GM19397 (cell line): ENCODE data around the gene GPX5.
"Not testable (repeated sequence)": the region's sequence is repeated elsewhere in the genome, so short reads cannot be mapped to it uniquely, and the experiment has no call there.

Source experiments
- ATAC-seq: cut with Tn5 transposase; IDR thresholded peaks from one replicate; pipeline ENCODE4 v1.9.1; 2021; ENCODE audit warnings: mild to moderate bottlenecking, moderate library complexity; ENCODE audit not compliant: unreplicated experiment

Gene GPX5

DNA sequence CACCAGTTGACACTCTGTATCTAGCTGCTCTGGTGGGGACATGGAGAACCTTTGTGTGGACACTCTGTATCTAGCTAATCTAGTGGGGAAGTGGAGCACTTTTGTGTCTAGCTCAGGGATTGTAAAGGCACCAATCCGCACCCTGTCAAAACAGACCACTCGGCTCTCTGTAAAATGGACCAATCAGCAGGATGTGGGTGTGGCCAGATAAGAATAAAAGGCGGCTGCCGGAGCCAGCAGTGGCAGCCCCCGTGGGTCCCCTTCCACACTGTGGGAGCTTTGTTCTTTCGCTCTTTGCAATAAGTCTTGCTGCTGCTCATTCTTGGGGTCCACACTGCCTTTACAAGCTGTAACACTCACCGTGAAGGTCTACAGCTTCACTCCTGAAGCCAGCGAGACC lies 13.3 kb upstream of the GPX5 start:
- ATAC-seq = not testable (repeated sequence)

DNA sequence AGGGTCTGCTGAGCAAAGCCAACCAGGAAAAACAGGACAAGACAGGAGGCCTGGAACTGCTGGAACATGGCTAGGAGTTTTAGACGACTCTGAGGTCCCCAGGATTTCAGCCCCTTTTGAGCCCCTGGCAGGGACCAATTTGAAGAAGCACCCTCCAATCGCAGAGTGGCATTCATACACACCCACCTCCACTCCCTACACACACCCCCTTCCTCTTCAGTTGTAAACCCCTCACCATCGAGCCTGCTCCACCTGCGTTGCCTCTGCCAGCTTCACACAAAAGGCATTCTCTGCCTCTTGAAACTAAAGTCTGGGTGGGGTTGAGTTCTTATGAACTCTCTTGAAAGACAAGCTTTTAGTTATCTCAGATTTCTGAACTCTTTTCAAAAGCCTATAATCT lies 10.0 kb upstream of the GPX5 start, which contains the start of gene GPX6:
Gene GPX6 (minus strand): TSS at position 118 of the 400 bp plus-strand sequence. CDS start 50 bp downstream, at position 68.
- no peak for ATAC-seq

- ATAC-seq = no peak
These were observed 7.7 kb upstream of the GPX5 start for GRCh38 chr6:28517964-28518363.

DNA sequence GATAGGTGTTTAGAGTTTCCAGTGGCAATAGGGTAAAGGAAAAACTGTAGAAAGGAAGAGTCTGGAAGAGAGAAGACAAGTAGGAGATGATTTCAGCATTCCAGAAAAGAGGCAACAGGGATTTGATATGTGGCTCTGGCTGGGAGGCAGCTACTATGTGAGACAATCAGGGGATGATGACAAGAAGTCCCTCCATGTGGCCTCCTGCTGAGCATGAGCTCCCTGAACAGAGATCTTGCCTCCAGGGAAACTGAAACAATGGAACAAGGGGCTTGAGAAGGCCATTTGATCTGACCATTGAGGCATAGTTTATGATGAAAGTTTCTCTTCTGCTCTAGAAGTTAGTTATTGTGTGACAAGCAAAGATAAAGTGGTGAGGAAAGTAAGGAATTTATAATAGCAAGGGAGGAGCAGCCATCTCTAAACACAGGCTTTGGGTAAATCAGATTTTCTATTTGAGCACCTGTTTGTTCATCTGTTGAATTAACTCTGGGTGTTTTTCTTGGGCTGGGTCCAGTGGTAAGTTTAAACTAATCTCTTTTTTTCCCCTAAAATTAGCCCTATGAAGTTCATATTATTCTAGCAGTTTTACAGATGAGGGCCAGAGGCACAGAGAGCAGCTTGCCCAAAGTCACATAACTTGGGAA lies 3.0 kb upstream of the GPX5 start:
- ATAC-seq = no peak

DNA sequence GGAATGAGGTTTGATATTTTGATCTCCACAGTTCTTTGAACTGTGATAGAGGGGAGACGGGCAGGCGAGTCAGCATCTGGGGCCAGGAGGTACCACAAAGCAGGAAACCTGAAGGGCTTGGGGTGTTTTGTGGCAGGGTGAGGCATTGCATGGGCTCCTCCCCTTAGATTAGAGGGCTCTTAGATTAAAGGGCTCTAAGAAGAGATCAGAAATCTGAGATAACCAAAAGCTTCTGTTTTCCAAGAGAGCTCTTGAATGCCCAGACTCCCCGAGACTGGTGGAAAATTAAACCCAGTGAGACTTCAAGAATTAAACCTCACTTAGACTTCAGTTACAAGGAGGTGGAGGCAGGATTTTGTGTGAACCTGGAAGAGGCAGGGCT lies 2.4 kb upstream of the GPX5 start:
- no peak for ATAC-seq

DNA sequence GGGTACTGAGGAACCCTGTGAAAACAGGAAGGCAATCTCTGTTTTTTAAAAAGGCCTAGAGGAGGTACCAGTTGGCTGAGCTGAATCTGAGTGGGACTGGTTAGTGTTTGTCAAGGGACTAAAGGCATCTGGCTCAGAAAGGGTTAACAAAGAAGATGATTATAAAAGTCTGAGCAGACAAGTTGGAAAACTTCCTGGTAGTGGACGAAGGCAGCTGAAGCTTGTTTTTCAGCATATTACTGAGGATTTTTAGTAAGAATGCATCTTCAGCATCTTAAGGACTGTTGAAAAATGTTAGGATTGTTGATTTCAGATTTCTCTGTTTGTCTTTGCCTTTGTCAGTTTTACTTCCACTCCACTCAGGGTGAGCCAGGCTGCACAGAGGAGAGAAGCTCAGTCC lies 5.1 kb downstream of the GPX5 start:
- no peak for ATAC-seq

- ATAC-seq = no peak
These were observed 5.9 kb downstream of the GPX5 start for GRCh38 chr6:28531479-28532128.

DNA sequence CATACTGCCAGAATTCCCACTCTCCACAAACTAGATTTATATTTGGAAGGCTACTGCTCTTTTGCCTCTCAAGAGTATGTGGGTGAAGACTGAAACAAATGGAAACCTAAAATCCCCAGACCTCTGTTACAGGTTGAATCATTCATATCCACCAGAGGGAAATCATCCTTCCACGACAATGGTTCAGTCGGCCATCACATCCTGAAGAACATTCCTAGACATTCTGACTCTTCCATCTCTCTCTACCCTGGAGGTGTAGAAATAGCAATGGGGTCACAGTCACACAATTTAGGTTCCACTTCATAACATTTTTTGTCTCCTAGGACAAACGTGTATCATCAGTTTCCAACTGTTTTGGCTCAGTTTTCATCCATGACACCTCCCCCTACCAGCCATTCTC lies 8.6 kb downstream of the GPX5 start:
- no peak for ATAC-seq

DNA sequence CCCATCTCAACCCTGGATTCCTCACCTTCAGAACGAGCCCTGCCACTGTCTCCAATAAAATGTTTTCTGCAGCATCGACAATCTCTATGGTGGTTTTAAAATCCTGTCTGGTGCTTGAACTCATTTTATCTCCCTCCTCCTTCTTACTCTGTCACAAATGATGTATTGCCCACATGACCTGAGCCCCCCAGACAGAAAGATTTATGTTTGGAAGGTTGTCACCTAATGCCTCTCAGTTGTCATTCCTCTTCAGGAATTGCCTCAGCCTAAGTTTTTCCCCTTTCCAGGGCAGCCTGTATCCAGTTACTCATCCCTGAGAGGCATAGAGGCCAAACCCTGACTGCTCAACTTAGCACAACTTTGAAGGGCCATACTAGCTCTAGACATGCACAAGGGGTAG lies 9.2 kb downstream of the GPX5 start:
- ATAC-seq = no peak

GRCh38 chr6:28537065-28537464 lies 11.4 kb downstream of the GPX5 start:
- ATAC-seq = no peak

- no peak for ATAC-seq
These were observed 11.9 kb downstream of the GPX5 start for GRCh38 chr6:28537509-28538140.

GRCh38 chr6:28541996-28542395 lies 16.3 kb downstream of the GPX5 start:
- no peak for ATAC-seq

- no peak for ATAC-seq
These were observed 17.0 kb downstream of the GPX5 start for GRCh38 chr6:28542440-28543296.

GRCh38 chr6:28543651-28544610 lies 18.2 kb downstream of the GPX5 start:
- ATAC-seq = no peak

GRCh38 chr6:28545955-28546354 lies 20.3 kb downstream of the GPX5 start:
- no peak for ATAC-seq

DNA sequence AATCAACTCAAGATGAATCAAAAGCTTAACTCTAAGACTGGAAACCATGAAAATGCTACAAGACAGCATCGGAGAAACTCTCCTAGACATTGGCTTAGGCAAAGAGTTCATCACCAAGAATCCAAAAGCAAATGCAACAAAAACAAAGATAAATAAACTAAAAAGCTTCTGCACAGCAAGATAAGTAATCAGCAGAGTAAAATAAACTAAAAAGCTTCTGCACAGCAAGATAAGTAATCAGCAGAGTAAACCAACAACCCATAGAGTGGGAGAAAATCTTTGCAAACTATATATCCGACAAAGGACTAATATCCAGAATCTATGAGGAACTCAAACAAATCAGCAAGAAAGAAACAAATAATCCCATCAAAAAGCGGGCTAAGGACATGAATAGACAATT lies 21.3 kb downstream of the GPX5 start:
- ATAC-seq = not testable (repeated sequence)

GRCh38 chr6:28551891-28552666 lies 26.4 kb downstream of the GPX5 start:
- ATAC-seq = no peak

DNA sequence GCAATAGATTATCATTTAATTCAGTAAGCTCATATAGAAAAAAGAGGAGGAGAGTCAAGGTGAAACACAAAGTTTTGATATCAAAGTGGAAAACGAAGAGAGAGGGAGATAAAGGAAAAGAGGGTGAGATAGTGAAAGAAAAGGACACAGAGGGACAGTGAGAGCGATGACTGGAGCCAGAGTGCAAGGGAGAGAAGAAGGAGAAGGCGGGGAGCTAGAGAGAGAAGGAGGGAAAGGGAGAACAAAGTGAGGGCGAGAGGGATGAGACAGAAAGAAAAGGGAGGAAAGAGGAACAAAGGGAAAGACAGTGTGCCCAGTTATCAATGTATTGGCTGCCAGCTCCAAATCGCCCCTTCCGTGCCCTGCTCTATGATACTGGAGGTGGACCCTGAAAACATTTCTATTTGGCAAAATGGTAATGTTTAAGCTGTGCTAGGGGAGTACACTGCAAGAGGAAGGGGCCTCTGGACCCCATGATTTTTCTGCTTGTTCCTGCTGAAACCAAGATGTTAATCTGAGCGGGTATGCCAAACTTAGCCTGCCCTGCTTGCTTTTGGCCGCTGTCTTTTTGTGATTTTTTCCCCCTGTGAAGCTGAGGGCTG lies 27.8 kb downstream of the GPX5 start:
- no peak for ATAC-seq
